A673 (cell line): ENCODE measurements around the gene KMT2D.

ENCODE experiments used
- EZH2 ChIP-seq: fragments of 200-600 bp; sonication (generic); IDR thresholded peaks from 2 replicates; pipeline ENCODE4 v1.6.1; 2017; ENCODE audit warnings: borderline replicate concordance, low read depth, mild to moderate bottlenecking, mixed read lengths, antibody characterized with exemption, low read length; ENCODE audit not compliant: poor library complexity, severe bottlenecking
- TF ChIP-seq, protein P1 (sequence below): fragments of 300-800, 200-600 bp; sonication (generic); conservative IDR thresholded peaks from 2 replicates; pipeline ENCODE4 v1.5.1; 2017; ENCODE audit warnings: low read depth, mild to moderate bottlenecking, antibody characterized with exemption, low read length, moderate library complexity, mixed read lengths

DNA sequence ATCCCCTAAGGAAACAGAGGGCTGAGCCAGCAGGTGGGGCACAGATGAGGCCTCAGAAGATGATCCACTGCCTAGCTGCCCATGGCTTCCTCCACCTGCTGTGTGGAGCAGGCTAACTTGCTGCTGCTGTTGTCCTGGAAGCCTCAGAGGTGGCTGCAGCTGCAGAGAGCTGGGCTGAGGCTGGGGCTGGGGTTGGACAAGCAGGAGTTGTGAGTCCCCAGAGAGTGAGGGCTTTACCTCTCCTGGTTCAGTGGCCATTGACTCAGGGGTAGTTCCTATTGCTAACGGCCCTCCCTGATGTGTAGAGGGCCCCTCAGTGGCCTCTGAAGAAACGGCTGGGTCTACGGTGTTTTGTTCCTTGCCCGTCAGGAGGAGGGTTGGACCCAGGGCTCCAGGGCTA lies 28.3 kb downstream of the KMT2D start:
- TF ChIP-seq, protein P1, sequence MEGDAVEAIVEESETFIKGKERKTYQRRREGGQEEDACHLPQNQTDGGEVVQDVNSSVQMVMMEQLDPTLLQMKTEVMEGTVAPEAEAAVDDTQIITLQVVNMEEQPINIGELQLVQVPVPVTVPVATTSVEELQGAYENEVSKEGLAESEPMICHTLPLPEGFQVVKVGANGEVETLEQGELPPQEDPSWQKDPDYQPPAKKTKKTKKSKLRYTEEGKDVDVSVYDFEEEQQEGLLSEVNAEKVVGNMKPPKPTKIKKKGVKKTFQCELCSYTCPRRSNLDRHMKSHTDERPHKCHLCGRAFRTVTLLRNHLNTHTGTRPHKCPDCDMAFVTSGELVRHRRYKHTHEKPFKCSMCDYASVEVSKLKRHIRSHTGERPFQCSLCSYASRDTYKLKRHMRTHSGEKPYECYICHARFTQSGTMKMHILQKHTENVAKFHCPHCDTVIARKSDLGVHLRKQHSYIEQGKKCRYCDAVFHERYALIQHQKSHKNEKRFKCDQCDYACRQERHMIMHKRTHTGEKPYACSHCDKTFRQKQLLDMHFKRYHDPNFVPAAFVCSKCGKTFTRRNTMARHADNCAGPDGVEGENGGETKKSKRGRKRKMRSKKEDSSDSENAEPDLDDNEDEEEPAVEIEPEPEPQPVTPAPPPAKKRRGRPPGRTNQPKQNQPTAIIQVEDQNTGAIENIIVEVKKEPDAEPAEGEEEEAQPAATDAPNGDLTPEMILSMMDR: no peak
- no peak for TF ChIP-seq EZH2
